Astrocyte (in vitro differentiated cells and primary cell): ENCODE results near the gene MAGEC2. TPM values are rescaled to one million over a fixed set of nuclear protein-coding genes. Genes with fewer than 3 reads are reported as not detected.

Source experiments
- DNase-seq: peaks from one replicate; pipeline ENCODE4 v3.0.0-alpha.2; 2010; ENCODE audit warnings: low read depth
- FAIRE-seq: peaks from 2 replicates; lab custom pipeline; 2011; peaks lifted over from hg19 to GRCh38; lab: Jason Lieb, UNC
- H2AFZ ChIP-seq: 2 replicates; pipeline ENCODE4 v1.6.0; 2012; ENCODE audit warnings: low read depth, low read length, inconsistent platforms
- H3K27ac ChIP-seq: 2 replicates; pipeline ENCODE4 v1.5.1; 2011; ENCODE audit warnings: low read depth, low read length, inconsistent platforms
- H3K27me3 ChIP-seq: 2 replicates; pipeline ENCODE4 v1.6.0; 2011; ENCODE audit warnings: low read length, inconsistent platforms; ENCODE audit not compliant: insufficient read depth
- H3K36me3 ChIP-seq: 2 replicates; pipeline ENCODE4 v1.5.1; 2011; ENCODE audit warnings: low read length, inconsistent platforms; ENCODE audit not compliant: insufficient read depth
- H3K4me1 ChIP-seq: 2 replicates; pipeline ENCODE4 v1.5.1; 2011; ENCODE audit warnings: low read length, inconsistent platforms; ENCODE audit not compliant: insufficient read depth
- H3K4me2 ChIP-seq: 2 replicates; pipeline ENCODE4 v1.6.0; 2012; ENCODE audit warnings: low read length, inconsistent platforms
- H3K4me3 ChIP-seq: 2 replicates; pipeline ENCODE4 v1.5.1; 2011; ENCODE audit warnings: low read depth, mild to moderate bottlenecking, low read length, inconsistent platforms; ENCODE audit not compliant: insufficient read depth
- H3K79me2 ChIP-seq: 2 replicates; pipeline ENCODE4 v1.6.0; 2012; ENCODE audit warnings: mild to moderate bottlenecking, low read length, inconsistent platforms; ENCODE audit not compliant: insufficient read depth
- H3K9ac ChIP-seq: 2 replicates; pipeline ENCODE4 v1.6.0; 2012; ENCODE audit warnings: mild to moderate bottlenecking, low read length, inconsistent platforms
- H3K9me3 ChIP-seq: 2 replicates; pipeline ENCODE4 v1.5.1; 2012; ENCODE audit warnings: low read depth, mild to moderate bottlenecking, low read length, inconsistent platforms; ENCODE audit not compliant: insufficient read depth
- H4K20me1 ChIP-seq: 2 replicates; pipeline ENCODE4 v1.6.0; 2012; ENCODE audit warnings: low read length, inconsistent platforms; ENCODE audit not compliant: insufficient read depth
- H3K27ac Mint-ChIP-seq: one replicate; pipeline ENCODE4 v1.8.0; 2021; ENCODE audit warnings: mild to moderate bottlenecking, mixed read lengths; ENCODE audit not compliant: unreplicated experiment
- H3K27me3 Mint-ChIP-seq: one replicate; pipeline ENCODE4 v1.8.0; 2021; ENCODE audit warnings: low read depth, mixed read lengths; ENCODE audit not compliant: unreplicated experiment
- H3K36me3 Mint-ChIP-seq: one replicate; pipeline ENCODE4 v1.8.0; 2021; ENCODE audit warnings: low read depth, mixed read lengths; ENCODE audit not compliant: unreplicated experiment
- H3K4me1 Mint-ChIP-seq: one replicate; pipeline ENCODE4 v1.8.0; 2021; ENCODE audit warnings: low read depth, mixed read lengths; ENCODE audit not compliant: unreplicated experiment
- H3K4me3 Mint-ChIP-seq: one replicate; pipeline ENCODE4 v1.8.0; 2021; ENCODE audit warnings: mild to moderate bottlenecking, moderate library complexity, mixed read lengths; ENCODE audit not compliant: unreplicated experiment
- H3K9me3 Mint-ChIP-seq: one replicate; pipeline ENCODE4 v1.8.0; 2021; ENCODE audit warnings: mild to moderate bottlenecking, mixed read lengths; ENCODE audit not compliant: unreplicated experiment
- CTCF ChIP-seq: IDR thresholded peaks from 2 replicates; pipeline ENCODE4 v1.5.1; 2011; ENCODE audit warnings: low read depth, mild to moderate bottlenecking, inconsistent platforms, low read length, moderate library complexity; ENCODE audit not compliant: insufficient read depth
- EZH2 ChIP-seq: IDR thresholded peaks from 2 replicates; pipeline ENCODE4 v1.6.1; 2012; ENCODE audit warnings: mild to moderate bottlenecking, low read length, inconsistent platforms; ENCODE audit not compliant: insufficient read depth
- total RNA-seq: library from RNA; stranded (reverse); gene quantifications from 2 replicates; pipeline ENCODE4 v1.2.1, GENCODE V29; 2021

Gene MAGEC2
- total RNA-seq, 1 donor from 2014 or later = not detected

GRCh38 chrX:142244568-142244967, 39.5 kb upstream of the MAGEC2 start:
- Histone ChIP-seq H4K20me1 (no peaks in the 10 kb centered on the region), H2AFZ (no peak overlapping the region), H3K27ac (no peak overlapping the region), H3K4me2 (no peak overlapping the region), H3K27me3 (no peaks in the 10 kb centered on the region), H3K9me3 (no peaks in the 10 kb centered on the region), H3K4me1 (no peaks in the 10 kb centered on the region), H3K79me2 (no peaks in the 10 kb centered on the region), H3K36me3 (no peaks in the 10 kb centered on the region), H3K9ac (no peak overlapping the region), H3K4me3 (no peak overlapping the region)
- no peak overlapping the region for H3K27ac Mint-ChIP-seq
- H3K36me3 Mint-ChIP-seq = no peaks in the 10 kb centered on the region
- H3K27me3 Mint-ChIP-seq = no peaks in the 10 kb centered on the region
- TF ChIP-seq EZH2 (no peak), CTCF (no peak)
- DNase-seq (no peak), FAIRE-seq (no peak)
- H3K9me3 Mint-ChIP-seq = no peaks in the 10 kb centered on the region
- H3K4me3 Mint-ChIP-seq = no peak overlapping the region
- no peaks in the 10 kb centered on the region for H3K4me1 Mint-ChIP-seq

- Histone ChIP-seq H3K27ac (no peak overlapping the region), H3K79me2 (no peaks in the 10 kb centered on the region), H3K4me3 (no peak overlapping the region), H3K4me2 (no peak overlapping the region), H3K9ac (no peak overlapping the region), H3K9me3 (no peaks in the 10 kb centered on the region), H3K4me1 (no peaks in the 10 kb centered on the region), H3K27me3 (no peaks in the 10 kb centered on the region), H3K36me3 (no peaks in the 10 kb centered on the region), H2AFZ (no peak overlapping the region), H4K20me1 (no peaks in the 10 kb centered on the region)
- no peaks in the 10 kb centered on the region for H3K36me3 Mint-ChIP-seq
- TF ChIP-seq EZH2 (no peak), CTCF (no peak)
- DNase-seq (no peak), FAIRE-seq (peak; percentile 47)
- peaks cover 7% of the 10 kb centered on the region for H3K9me3 Mint-ChIP-seq
- H3K4me1 Mint-ChIP-seq = no peaks in the 10 kb centered on the region
- H3K27ac Mint-ChIP-seq = no peak overlapping the region
- no peak overlapping the region for H3K4me3 Mint-ChIP-seq
- H3K27me3 Mint-ChIP-seq = no peaks in the 10 kb centered on the region
These were observed 33.4 kb upstream of the MAGEC2 start for GRCh38 chrX:142238536-142238935.

GRCh38 chrX:142233400-142233799, 28.3 kb upstream of the MAGEC2 start:
- Histone ChIP-seq H3K4me2 (no peak overlapping the region), H3K27me3 (no peaks in the 10 kb centered on the region), H3K27ac (no peak overlapping the region), H4K20me1 (no peaks in the 10 kb centered on the region), H3K4me3 (no peak overlapping the region), H3K79me2 (no peaks in the 10 kb centered on the region), H3K9me3 (no peaks in the 10 kb centered on the region), H2AFZ (no peak overlapping the region), H3K9ac (no peak overlapping the region), H3K36me3 (no peaks in the 10 kb centered on the region), H3K4me1 (no peaks in the 10 kb centered on the region)
- TF ChIP-seq EZH2 (no peak), CTCF (no peak)
- Mint-ChIP-seq H3K36me3 (no peaks in the 10 kb centered on the region), H3K9me3 (peaks cover 7% of the 10 kb centered on the region), H3K27me3 (no peaks in the 10 kb centered on the region), H3K4me1 (no peaks in the 10 kb centered on the region), H3K4me3 (no peak overlapping the region), H3K27ac (no peak overlapping the region)
- FAIRE-seq (no peak), DNase-seq (no peak)
